ENCODE measurements around the gene RAB4A.

RAB4A gene

GRCh38 chr1:229328598-229329362 is 57.9 kb downstream of the RAB4A start:
- in situ Hi-C loops (cut with HindIII; ENCODE audit: low sequenced_read_pairs): no loop called here

DNA sequence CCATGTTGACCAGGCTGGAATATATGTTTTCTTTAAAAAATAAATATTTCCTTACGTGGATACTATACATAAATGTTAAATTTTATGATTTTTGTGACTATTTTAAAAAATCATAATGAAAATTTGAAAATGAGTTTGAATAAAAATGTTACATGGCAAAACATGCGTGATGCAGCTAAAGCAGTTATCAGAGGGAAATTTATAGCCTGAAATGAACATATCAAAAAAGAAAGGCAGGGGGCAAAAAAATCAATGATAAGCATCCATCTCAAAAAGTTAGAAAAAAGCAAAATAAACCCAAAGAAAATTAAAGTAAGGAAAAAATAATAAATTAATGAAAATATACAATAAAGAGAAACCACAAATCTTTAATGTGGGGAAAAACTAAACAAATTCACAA is 63.4 kb downstream of the RAB4A start:
- in situ Hi-C loops (cut with HindIII; ENCODE audit: low sequenced_read_pairs): no loop called here

DNA sequence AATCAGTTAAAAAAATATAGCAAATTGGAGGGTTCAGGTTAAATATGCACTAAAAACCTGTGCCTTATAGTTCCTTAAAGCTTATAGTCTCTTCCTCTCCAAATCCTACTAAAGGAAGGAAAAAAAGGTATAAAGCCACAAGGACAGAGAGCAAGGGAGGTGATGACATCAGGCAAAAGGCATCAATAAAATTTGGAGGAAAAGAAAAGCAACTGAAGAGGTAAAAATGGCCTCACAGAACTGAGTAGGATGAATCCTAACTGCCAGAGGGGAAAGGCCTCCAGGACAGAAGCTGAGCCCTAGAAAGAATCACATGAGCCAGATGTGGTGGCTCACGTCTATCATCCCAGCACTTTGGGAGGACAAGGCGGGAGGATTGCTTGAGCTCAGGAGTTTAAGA is 63.8 kb downstream of the RAB4A start:
- in situ Hi-C loops (cut with HindIII; ENCODE audit: low sequenced_read_pairs): no loop called here

DNA sequence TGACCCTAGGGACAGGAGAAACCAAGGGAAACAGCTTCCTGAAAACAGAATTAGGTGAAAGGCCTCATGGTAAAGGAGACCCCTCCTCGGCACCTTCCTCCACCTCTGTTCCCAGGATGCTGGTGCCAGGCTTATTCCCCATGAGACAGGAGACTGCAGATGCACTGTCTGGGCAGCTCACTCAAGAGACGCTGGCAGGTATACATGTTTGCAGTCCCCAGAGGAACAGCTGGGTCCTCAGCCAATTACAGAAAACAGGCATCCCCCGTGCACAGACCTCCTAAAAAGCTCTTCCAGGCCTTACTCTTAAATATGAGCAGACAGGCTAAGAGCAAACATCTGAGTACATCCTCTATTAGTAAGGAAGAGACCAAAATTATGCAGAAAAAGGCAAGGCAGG is 65.4 kb downstream of the RAB4A start:
- in situ Hi-C loops (cut with HindIII; ENCODE audit: low sequenced_read_pairs): no loop called here

DNA sequence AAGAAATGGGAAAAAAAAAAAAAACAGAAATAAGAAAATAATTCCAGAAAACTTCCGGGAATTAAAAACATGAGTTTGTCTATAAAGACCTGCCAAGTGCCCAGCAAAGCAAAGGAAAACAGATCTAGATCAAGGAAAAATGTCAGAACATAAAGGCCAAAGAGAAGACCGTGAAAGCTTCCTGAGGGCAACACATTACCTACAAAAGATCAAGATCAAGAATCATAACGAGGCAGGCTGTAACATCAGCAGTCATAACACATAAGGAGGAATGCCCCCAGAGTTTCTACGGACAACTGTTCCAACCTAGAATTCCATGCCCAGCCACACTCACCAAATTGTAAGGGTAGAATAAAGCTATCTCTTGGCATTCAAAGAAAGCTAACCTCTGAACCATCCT is 68.2 kb downstream of the RAB4A start:
- in situ Hi-C loops (cut with HindIII; ENCODE audit: low sequenced_read_pairs): no loop called here

- in situ Hi-C loops (cut with HindIII; ENCODE audit: low sequenced_read_pairs): no loop called here
These were observed 68.6 kb downstream of the RAB4A start for GRCh38 chr1:229339520-229339919.

- in situ Hi-C loops (cut with HindIII; ENCODE audit: low sequenced_read_pairs): no loop called here
These were observed 69.6 kb downstream of the RAB4A start for GRCh38 chr1:229340496-229340895.

- in situ Hi-C loops (cut with HindIII; ENCODE audit: low sequenced_read_pairs): no loop called here
These were observed 71.1 kb downstream of the RAB4A start for GRCh38 chr1:229341774-229342655.

GRCh38 chr1:229342656-229343569 is 72.0 kb downstream of the RAB4A start, which contains the start of gene CCSAP:
CCSAP (minus strand) TSS chr1:229343047; CDS start chr1:229342465, 582 bp downstream.
- in situ Hi-C loops (cut with HindIII; ENCODE audit: low sequenced_read_pairs): no loop called here

- in situ Hi-C loops (cut with HindIII; ENCODE audit: low sequenced_read_pairs): no loop called here
These were observed 73.2 kb downstream of the RAB4A start for GRCh38 chr1:229344139-229344538.

GRCh38 chr1:229344937-229345684 is 74.2 kb downstream of the RAB4A start:
- in situ Hi-C loops (cut with HindIII; ENCODE audit: low sequenced_read_pairs): loop anchor here (5.0 kb wide), 1 partner anchor 62 kb away; no protein-coding TSS in a partner anchor

- in situ Hi-C loops (cut with HindIII; ENCODE audit: low sequenced_read_pairs): loop anchor here (5.0 kb wide), 1 partner anchor 60 kb away; no protein-coding TSS in a partner anchor
These were observed 76.6 kb downstream of the RAB4A start for GRCh38 chr1:229347528-229347927.

DNA sequence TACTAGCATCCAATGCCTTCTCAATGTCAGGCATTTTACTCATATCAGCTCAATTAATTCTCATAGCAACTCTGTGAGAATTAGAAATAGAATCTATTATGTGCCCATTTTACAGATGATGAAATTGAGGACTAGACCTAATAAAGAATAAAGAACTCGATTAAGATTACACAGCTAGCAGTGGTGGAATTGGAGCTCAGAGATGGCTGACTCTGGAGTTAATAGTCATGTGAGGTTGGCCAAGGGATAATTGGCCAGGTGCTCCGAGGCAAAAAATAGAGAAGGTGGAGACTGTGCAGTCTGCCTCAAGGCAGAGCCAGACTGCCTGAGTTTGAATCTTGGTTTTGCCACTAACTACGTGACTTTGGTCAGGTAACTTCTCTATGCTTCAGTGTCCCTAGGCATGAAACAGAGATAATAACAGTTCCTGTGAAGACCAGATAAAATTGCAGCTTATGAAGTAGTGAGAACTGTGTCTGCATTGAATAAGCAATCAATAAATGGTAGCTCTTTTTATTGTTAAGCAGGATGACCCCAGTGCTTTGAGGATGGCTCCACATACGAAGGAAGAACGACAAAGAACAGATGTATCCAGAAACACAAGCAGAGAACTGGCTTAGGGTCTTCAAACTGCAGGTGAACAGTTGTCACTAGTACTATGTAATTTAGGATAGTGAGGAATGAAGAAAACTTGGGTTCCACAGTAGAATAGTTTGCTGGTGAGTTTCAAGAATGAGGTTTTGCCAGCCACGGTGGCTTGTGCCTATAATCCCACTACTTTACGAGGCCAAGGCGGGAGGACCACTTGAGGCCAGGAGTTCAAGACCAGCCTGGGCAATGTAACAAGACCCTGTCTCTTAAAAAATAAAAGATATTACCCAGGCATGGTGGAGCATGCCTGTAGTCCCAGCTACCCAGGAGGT is 78.8 kb downstream of the RAB4A start:
- in situ Hi-C loops (cut with HindIII; ENCODE audit: low sequenced_read_pairs): loop anchor here (5.0 kb wide), 1 partner anchor 58 kb away; no protein-coding TSS in a partner anchor

DNA sequence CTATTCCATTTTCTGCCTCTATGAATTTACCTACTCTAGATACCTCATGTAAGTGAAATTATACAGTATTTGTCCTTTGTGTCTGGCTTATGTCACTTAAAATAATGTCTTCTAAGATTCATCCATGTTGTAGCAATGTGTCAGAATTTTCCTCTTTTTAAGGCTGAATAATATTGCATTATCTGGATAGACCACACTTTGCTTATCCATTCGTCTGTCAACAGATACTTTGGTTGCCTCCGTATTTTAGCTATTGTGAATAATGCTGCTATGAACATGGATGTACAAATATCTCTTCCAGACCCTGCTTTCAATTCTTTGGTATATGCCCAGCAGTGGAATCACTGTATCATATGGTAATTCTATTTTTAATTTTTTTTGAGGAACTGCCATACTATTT is 82.1 kb downstream of the RAB4A start:
- in situ Hi-C loops (cut with HindIII; ENCODE audit: low sequenced_read_pairs): no loop called here

- in situ Hi-C loops (cut with HindIII; ENCODE audit: low sequenced_read_pairs): no loop called here
These were observed 83.3 kb downstream of the RAB4A start for GRCh38 chr1:229354226-229354625.
